HG02973 (cell line): Measurements from ENCODE around the gene SMYD1.
A peak's percentile ranks its signal among the peaks of the same experiment; 100 is the strongest.

ENCODE experiments used
- ATAC-seq: cut with Tn5 transposase; IDR thresholded peaks from one replicate; pipeline ENCODE4 v1.9.1; 2021; ENCODE audit warnings: moderate library complexity; ENCODE audit not compliant: unreplicated experiment

The SMYD1 gene

DNA sequence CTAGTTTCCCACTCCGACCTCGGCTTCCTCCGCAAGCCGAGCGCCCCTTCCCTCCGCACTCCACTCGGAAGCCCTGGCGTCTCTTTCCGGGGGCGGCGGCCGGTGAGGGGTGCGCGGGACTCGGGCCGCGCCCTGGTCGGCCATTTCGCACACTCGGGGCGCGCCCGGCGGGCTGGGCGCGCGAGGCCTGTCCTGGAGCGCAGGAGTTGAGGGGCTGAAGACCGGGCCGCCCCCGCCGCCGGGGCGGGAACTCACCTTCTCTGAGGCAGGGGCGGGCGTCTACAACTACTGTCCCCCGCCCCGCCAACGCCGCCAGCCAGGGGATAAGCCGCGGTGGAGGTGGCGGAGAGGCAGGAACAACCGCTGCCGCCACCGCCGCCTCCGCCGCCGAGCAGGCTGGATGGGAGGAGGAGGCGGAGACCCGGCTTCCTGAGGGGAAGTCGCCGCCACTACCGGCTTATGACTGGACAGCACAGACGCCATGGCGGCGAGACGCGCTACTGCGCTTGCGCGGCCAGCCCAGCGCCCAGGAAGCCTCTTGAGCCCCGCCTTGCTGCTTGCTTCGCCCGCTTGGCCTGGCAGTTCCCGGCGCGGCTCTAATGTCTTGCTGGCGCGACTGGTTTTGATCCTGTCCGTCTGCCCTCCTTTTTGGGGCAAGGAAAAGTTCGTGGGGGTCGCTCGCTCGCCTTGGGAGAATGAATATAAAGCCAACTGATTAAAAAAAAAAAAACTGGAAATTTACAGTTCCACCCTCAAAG lies 12.1 kb upstream of the SMYD1 start, which contains the start of gene KRCC1:
KRCC1 (minus strand) TSS at position 413 of the 758 bp plus-strand sequence. CDS start 27,220 bp downstream, outside the sequence.
- ATAC-seq = peak; percentile 90

DNA sequence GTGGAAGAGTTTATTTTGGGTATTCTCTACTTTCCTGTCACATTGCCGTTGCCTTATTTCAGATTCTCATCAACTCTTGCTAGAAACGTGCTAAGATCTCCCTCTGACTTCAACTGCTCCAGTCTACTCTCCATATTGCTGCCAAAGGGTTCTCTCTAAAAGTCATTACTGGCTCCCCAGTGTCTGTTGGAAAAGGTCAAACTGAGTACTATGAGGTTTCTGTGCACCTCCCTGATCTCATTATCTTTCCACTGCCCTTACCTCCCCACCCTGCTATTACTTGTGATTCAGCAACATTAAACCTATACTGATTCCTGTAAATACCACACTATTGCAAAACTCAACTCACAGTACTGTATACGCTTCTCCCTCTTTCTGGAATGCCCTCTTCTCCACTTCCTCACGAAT lies 10.2 kb upstream of the SMYD1 start:
- ATAC-seq = no peak

DNA sequence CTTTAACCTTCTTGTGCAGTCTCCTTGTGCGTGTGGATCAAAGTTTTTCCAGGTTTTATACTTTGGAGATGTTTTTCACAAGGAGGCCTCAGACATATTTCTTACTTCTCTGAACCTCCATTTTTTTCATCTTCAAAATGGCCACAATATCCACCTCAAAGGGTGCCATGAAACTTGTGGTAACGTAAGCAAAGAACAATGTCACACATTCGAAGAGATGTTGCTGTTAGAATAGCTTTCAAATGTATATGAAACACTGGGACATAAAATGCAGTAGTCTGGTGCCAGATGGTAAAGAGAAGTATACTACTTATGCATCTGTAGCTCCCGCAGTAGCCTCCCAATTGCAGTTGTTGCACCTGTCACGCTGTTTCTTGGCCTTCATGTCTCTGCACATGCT lies 9.4 kb upstream of the SMYD1 start:
- no peak for ATAC-seq

DNA sequence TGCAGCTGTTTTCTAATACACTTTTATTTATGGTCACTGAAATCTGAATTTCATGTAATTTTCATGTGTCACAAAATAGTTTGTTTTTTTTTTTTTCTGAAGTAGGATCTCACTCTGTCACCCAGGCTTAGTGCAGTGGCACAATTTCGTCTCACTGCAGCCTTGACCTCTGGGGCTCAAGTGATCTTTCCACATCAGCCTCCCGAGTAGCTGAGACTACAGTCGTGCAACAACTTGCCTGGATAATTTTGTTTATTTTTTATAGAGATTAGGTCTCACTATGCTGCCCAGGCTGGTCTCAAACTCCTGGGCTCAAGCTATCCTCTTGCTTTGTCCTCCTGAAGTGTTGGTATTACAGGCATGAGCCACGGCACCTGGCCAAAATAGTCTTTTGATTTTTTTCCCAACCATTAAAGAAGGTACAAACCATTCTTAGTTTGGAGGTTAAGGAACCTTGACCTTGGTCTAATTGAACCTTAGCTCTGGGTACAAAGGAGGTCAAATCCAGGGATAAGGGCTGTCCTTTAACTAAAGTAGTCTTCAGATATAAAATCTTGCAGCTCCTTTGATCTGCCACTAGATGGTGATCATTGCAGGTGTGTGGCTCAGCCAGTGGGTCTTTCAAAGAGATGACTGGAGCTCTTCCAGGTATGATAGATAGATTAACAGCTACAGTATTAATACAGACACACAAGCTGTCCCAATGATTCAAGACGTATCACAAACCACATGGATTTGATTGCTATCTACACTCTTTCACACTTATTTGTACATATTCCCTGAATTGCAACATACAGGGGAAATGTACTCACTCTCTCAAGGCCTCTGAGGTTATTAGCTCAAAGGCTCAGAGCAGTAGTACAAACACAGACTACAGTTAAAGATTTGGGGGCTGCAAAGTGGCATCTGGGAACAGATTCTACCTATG lies 7.4 kb upstream of the SMYD1 start:
- no peak for ATAC-seq

DNA sequence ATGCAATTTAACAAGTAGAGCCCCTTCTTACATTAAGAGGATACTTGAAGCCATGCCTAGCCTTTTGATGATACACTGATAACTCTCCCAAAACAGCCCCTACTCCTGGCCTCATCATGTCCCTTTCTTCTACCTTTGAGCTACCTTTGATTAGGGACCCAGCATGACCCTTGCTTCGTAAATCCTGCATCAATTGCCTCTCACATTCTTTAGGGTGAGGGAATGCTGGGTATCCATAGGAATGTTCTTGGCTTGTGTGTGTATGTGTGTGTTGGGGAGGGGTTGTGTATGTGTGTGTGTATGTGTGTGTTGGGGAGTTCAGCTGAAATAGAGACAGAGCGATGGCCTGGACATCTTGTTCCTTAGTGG lies 6.7 kb upstream of the SMYD1 start:
- ATAC-seq = no peak

DNA sequence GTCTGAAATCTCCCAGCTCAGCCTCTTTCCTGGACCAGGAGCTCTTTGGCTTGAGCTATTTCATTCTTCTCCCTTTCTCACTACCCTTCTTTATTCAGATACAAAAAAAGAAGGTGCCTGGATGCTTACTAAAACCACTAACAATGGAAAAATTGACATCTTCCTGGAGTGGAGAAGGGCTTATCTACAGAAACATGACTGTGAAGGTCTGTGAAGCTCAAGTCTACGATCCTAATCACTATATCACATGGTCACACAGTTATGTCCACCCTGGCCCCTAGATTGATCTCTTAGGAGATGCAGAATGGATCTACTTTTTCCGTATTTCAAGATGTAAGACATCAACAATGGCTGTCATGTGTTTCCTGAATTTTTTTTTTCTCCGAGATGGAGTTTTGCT lies 6.3 kb upstream of the SMYD1 start:
- ATAC-seq = no peak

DNA sequence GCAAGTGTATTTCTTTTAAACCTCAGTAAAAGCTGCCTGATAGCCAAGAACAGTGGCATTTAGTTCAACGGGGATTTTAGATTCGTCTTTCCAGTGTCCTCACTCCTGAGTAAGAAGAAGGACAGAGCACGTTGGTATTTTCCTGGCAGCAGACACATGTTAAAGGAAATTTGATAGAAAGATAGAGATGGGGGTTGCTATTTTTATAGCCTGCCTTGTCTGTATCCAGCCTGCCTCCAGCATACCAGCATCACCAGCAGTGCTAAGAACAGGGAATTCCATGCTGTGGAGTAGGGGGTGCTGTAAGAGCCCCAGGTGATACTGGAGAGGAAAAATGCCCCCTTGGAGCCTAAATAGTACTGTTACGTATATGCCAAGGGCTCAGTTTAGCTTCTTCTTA lies 1.1 kb upstream of the SMYD1 start:
- ATAC-seq = no peak

DNA sequence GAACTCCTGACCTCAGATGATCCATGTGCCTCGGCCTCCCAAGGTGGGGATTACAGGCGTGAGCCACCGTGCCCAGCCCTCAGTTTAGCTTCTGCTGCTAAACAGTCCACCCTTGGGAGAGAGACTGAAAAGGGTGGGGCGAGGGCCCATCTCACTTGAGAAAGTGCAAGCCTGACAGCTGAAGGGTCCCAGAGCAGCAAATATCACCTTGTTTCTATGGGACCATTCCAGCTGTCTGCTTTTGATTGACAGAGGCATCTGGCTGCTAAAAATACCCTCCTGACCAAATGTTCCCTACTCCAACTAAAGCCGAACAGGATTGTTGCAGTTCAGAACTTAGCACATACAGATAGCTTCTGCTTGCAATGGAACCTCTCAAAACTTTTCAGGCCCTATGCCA lies 436 bp upstream of the SMYD1 start:
- no peak for ATAC-seq

DNA sequence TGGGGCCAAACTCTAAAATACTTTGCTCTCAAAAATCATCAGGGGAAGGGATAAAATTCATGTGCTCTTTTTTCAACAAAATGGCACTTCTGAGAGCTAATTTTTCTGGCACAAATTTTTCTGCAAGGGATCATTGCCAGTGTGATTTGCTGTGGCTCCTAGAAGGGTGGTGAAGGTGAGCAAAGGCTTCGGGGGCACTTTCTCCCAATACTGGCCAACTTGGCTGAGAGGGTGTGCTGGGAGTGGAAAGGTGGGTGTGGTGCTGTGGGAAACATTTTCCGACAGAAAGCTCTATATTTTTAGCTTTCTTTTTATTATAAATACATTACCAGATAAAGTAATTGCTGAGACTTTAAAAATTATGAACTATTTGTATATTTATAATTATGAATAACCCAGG lies 419 bp downstream of the SMYD1 start:
- no peak for ATAC-seq

DNA sequence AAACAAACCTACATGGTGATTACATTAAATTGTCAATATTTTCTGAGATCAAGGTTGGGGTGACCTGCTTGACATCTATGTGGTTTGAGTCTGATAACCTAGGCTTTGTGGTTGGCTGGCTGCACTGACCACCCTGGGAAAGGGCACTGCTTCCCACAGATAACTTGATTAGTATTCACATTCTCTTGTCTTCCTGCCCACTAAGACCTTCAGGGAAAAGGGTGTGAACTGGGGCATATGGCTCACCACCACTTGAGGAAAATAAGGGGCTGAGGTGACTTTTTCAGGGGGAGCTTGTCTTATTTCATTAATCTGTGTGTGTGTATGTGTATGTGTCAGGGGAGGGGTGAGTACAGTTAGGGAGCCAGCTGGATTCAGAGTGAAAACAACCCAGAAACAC lies 1.5 kb downstream of the SMYD1 start:
- no peak for ATAC-seq

DNA sequence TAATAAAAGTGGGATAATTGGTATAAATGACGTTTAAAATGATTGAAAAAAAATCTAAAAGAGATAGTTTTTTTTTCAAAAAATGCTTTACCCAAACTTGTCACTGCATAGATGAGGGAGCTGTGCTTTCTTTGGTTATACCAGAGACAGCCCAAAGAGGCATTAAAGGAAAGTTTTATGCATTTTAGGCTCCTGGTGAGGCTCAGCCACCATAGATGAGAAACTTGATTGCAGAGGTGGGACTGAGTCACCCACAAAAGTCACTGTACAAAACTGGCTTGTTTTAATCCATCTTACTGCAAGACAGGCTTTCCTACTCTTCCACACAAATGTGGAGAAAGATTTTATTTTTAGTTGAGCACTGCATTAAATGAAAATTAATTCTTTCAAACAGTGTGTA lies 2.4 kb downstream of the SMYD1 start:
- no peak for ATAC-seq

DNA sequence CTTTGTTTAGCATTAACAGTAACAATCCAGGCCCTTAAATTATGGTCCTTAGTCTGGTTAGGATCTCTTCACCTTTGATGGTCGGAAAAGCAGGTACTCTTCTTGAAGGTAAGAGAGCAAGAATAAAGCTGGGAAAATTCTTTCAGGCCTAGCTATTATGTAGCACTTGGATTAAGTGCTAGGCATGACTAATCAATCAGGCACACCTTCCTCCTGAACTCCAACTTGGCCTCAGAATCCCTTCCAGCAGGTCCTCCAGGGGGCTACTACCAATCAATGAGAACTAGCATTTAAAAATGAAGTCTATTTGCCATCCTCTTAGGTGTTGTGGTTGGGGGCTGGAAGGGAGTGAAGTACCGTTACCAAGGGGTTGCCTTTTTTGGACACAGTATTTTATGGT lies 3.7 kb downstream of the SMYD1 start:
- ATAC-seq = no peak

DNA sequence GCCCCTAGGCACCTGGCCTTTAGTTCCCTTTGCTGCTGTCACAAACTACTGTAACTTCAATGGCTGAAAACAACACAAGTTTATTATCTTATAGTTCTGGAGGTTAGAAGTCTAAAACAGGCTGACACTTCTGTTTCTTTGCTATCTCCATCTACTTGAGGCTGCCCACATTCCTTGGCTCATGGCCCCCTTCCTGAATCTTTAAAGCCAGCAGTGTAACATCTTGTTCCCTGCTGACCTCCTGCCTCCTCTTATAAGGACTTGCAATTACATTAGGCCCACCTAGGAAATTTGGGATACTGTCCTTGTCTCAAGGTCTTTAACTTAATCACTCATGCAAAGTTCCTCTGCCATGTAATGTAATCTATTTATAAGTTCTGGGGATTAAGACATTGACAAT lies 6.5 kb downstream of the SMYD1 start:
- ATAC-seq = no peak

DNA sequence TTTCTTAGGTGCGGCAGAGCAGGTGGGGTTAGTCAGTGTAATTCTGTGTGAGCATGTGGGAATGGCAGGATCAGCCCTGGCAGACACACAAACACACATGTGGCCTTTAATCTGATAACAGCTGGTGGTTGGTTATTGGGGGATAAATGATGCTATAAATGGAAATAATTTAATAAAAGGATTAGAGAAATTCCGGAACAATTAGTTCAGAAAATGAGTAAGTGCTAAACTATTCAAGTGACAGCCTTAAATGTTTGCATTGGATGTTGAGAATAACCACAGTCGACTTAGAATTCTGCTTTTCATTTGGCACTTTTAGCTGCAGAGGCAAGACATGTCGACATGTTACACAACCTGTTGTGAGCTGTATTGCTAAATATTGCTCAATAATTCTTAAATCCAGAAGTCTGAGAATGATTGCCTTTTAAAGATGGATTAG lies 7.2 kb downstream of the SMYD1 start:
- no peak for ATAC-seq

DNA sequence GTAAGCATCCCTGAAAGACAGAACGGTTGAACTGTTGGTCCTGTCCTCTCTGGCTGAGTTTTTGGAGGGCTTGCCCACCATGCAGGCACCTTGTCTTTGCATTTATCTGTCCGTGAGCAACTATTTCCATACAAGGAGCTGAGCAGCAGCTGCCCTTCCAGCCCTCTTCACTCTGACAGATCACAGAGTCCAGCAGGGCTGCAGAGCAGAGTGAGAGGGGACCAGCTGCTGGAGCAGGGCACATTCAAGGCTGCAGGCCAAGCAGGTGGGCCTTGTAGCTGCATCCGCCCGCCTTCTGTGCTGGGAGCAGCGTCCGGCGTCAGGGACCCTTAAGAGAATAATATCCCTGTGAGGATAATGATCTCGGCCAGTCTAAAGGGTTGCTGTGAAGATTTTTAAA lies 9.5 kb downstream of the SMYD1 start:
- no peak for ATAC-seq

DNA sequence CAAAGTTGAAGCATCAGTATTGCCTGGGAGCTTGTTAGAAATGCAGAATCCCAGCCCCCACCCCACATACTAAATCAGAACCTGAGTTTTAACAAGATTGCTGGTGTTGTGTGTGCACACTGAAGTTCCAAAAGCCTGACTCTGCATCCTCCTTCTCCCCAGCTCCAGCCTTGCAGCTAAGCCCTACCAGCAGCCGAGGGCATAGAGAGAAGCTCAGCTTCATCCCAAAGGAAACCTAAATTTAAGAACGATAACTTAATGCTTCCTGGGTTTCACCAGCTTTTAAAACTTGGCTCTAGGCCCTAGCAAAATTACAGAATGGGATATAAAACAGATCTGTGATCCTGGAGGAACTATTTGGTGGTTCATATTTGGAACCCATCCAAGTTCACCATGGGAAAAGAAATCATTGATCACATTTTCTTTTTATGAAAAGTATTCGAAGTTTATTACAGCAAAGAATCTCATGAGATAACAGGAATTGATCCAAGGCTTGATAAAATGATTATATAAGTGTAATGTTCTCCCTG lies 11.1 kb downstream of the SMYD1 start:
- ATAC-seq = no peak

DNA sequence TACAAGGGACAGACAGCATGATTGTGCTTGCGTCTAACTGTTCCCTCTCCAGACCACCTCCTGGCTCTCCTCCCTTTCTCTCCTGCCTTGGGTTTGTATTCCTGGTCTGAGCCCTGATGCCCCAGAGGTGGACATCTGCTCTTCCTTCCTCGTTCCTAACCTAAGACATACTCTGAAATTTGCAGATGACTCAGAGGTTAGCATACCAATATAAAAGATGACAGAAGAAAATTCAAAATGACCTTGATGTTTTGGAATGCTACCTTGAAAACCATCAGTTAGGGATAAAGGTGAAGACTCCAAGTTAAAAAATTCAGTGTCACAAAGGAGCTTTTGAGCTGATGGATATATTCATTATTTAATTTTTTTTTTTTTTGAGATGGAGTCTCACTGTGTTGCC lies 12.9 kb downstream of the SMYD1 start:
- no peak for ATAC-seq

DNA sequence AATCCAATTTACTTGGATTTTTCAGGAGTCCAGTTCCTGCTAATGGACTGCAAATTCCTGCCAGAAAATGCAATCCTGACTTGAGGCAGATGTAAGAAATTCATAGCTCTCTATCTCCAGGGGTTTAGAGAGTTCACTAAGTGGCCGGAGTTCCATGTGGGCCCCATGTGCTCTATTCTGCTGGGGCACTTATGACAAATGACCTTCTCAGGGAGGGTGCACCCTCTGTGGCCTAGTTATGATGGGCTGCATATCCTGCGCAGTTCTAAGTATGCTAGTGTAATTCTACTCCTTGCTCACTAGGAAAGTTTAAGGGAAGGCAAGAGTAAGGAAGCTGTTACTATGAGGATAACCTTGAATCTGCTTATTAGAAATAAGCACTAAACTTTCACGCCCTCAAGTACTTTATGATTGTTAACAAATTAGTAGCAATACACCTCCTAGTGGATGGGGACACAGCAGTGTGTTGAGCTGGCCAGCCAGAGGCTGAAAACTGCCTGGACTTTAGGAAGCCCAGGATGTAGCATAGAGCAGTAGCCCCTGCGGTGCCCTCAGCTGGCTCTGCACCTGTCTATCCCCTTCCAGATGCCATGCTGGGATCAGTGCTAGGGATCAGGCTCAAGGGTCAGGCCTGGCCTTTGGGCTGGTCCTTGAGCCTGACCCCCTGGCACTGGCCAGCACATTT lies 14.4 kb downstream of the SMYD1 start:
- no peak for ATAC-seq

DNA sequence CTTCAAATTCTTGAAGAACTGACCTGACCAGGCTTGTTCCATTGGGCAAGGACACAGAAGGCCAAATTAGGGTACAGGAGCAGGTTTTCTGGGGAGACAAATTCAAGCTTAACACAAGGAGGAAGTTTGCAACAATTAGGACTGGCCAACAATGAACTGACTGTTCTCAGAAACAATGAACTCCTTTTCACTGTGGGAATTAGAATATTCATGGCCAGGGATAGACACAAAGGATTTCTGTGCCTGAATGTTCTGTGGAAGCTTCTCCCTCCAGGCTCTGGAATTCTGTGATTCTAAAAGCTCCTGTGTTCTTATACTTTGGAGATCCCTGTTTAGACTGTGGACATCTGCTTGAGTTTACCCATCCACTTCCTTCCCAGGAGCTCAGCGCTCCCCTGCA lies 15.2 kb downstream of the SMYD1 start:
- ATAC-seq = no peak

DNA sequence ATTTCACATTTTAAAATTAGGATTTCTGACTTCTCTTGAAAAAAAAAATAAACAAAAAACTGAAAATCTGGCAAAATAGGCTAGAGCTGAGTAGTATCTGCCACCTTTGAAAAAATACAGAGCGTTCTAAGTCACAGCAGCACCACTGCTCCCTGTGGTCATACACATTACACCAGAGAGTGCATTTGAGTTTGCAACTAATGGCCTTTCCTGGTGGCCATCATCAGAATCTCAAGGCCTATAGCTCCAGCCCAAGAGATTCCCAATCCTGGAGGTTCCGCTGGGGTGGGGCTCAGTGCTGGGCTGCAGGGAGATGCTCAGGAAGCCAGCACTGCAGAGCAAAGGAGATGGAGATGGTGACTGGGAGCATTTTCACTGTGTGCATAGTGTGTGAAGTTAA lies 17.5 kb downstream of the SMYD1 start:
- no peak for ATAC-seq

DNA sequence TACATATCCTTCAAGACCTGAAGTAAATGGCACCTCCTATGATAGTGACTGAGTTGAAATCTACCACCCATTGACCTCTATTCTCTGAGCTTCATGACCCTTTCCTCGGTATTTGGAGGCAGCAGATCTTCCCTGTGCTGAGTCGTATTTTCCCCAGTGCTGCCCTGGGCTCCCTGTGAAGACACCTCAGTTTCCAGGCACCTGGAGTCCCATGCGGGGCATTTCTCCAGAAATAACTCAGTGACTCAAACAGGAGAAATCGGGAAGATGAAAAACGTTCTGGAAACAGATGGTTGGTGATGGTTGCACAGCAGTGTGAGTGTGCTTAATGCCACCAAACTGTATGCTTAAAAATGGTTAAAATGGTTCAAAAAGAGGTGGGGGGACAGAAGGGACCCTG lies 18.0 kb downstream of the SMYD1 start:
- ATAC-seq = no peak
